Measurements from ENCODE around the gene CRYBG1.

CRYBG1 gene

GRCh38 chr6:106360410-106360988 lies at the start of gene CRYBG1:
Gene CRYBG1 (plus strand): TSS chr6:106360717. CDS start chr6:106360909, 192 bp downstream.
- DNase-seq: peak; percentile 59

- DNase-seq: peak; percentile 16
These were observed 44.6 kb upstream of the CRYBG1 start for GRCh38 chr6:106315765-106316374.

GRCh38 chr6:106316375-106316766 lies 44.1 kb upstream of the CRYBG1 start:
- DNase-seq: peak; percentile 46

GRCh38 chr6:106318061-106318460 lies 42.5 kb upstream of the CRYBG1 start:
- DNase-seq: no peak

DNA sequence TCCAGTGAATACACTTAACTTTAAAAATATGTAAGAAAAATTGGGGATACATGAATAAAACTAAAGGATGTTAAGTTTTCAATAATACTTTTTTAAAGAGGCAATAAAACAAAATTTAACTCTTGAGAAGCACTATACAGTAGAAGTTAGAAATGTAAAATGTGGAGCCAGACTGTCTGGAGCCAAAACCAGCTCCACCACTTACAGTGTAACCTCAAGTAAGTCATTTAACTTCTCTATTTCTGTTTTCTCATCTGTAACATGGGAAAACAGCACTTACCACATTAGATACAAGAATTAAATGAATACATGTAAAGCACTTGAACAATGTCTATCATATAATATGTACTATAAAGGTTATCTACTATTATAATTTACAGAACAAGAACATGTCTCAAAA lies 41.7 kb upstream of the CRYBG1 start:
- DNase-seq: no peak

DNA sequence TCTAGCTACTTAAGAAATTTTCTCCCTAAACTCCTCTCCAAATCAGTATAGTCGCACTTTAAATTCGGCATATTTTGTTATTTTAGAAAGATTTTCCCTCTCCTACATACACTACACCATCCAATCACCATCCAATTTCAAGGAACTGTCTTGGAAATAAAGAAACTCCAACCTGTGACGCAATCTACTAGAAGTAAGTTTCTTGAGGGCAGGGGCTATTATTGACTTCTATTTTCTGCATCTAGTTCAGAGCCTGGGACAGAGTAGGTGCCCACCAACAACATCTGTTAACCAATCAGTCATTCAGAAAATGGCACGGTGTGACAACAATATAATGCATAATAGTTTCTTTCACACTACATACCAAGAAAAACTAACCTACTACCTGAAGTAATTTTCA lies 38.6 kb upstream of the CRYBG1 start:
- no peak for DNase-seq

- DNase-seq: no peak
These were observed 35.7 kb upstream of the CRYBG1 start for GRCh38 chr6:106324726-106325335.

- peak; percentile 100 for DNase-seq
These were observed 35.0 kb upstream of the CRYBG1 start, which contains the start of gene ATG5 for GRCh38 chr6:106325336-106326178. Gene ATG5 (minus strand): TSS chr6:106325760. CDS start chr6:106316208, 9,552 bp downstream.

DNA sequence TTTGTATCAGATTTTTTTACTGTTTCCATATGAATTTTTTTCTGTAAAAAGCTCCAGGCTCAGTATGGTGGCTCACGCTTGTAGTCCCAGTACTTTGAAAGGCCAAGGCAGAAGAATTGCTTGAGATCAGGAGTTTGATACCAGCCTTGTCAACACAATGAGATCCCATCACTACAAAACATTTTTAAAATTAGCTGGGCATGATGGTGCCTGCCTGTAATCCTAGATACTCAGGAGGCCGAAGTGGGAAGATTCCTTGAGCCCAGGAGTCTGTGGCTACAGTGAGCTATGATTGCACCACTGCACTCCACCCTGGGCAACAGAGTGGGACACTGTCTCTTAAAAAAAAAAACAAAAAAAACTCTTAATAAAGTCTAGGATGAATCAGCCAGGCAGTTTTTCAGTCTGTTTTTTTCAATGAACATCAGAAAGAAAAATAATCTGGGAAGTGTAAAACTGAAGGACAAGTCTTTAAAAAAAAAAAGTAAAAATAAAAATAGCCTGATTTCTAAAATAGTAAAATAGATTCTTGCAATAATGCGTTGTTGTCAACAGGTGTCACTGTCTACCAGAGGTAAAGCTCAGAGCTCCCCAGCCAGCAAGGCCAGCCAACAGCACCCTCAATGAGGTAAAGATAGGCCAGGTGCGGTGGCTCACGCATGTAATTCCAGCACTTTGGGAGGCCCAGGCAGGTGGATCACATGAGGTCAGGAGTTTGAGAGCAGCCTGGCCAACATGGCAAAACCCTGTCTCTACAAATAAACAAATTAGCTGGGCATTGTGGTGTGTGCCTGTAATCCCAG lies 25.7 kb upstream of the CRYBG1 start:
- peak; percentile 64 for DNase-seq

- peak; percentile 65 for DNase-seq
These were observed 21.0 kb upstream of the CRYBG1 start for GRCh38 chr6:106339334-106340029.

DNA sequence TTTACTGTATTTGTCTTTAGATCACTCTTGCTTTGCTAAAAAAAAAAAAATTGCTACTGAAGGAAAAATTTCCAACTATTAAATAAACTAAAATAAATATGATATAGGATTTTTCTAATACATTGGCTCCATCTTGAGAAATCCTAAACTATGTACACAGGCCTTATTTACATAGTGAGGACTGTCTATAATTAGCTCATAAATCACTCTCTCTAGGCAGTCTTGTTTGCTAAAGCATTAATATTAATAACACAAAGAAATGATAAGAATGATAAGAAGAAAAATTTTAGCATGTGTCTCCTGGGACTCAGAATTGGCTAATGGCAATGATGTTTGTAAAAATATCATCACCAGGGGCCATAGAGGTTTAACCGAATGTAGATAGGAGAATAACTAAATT lies 13.3 kb upstream of the CRYBG1 start:
- DNase-seq: no peak

GRCh38 chr6:106356378-106356777 lies 4.1 kb upstream of the CRYBG1 start:
- no peak for DNase-seq

- no peak for DNase-seq
These were observed 533 bp upstream of the CRYBG1 start for GRCh38 chr6:106359959-106360409.

DNA sequence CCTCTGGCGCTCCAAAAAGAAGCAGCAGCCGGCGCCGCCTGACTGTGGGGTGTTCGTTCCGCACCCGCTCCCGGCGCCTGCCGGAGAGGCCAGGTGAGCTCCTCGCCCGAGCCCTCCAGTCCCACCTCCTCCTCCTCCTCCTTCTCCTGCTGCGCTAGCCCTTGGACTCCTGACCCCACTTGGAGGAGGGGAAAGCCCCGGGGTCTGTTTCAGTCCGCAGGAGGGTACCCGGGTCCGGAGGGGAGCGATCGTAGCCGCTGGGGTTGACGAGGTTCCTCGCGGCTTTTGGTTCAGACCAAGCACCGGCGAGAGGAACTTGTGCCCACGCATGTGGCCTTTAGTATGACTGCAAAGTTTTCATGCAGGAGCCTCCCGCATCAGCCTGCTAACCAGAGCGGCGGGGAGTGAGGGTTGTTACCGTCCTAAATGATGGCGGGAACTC lies 493 bp downstream of the CRYBG1 start:
- no peak for DNase-seq

- DNase-seq: no peak
These were observed 3.1 kb downstream of the CRYBG1 start for GRCh38 chr6:106363401-106364138.

- DNase-seq: no peak
These were observed 9.2 kb downstream of the CRYBG1 start for GRCh38 chr6:106369739-106370138.

DNA sequence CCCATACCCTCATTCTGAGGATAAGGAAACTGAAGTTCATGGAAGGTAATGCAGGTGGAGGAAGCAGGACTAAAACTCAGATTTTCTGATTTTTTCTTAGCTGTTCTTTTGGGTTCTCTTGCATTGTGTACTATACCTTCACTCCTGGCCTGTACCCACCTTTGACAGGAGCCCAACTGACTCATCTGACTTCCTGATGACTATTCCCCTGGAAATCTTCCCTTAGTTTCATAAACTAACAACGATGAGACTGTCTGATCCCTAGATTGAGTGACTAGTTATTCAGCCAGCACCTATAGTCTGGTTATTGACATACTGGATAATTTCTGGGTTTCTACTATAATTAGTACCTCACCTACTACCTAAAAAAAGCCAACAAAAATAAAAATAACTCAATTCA lies 10.1 kb downstream of the CRYBG1 start:
- no peak for DNase-seq

DNA sequence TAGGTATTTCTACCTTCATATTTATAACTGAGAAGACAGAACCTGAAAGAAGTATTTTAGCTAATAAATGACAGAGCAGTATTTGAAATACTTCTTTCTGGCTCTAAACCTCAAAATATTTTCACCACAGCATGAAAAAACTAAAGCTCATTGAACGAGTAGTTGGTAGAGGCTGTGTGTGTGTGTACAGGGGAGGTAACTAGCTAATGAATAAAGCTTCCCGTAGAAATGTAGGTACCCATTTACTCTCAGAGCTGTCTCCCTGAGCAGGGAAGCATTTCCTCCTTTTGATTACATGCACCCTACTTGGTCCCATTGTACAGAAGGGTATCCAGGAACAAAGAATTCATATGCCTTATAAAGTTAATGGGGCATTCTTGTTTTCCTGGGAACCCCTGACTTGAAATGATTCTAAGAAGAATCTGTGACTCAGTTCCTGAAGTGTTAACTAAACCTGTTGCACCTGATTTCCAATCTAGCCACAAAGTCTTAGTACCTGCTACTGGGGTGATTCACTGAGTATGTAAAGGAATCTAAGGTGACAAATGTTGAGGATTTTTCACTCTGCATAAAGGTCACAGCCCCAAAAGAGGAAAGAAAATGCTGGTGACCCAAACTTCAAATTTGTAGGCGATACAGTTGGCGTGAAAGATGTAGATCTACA lies 12.5 kb downstream of the CRYBG1 start:
- DNase-seq: peak; percentile 14

DNA sequence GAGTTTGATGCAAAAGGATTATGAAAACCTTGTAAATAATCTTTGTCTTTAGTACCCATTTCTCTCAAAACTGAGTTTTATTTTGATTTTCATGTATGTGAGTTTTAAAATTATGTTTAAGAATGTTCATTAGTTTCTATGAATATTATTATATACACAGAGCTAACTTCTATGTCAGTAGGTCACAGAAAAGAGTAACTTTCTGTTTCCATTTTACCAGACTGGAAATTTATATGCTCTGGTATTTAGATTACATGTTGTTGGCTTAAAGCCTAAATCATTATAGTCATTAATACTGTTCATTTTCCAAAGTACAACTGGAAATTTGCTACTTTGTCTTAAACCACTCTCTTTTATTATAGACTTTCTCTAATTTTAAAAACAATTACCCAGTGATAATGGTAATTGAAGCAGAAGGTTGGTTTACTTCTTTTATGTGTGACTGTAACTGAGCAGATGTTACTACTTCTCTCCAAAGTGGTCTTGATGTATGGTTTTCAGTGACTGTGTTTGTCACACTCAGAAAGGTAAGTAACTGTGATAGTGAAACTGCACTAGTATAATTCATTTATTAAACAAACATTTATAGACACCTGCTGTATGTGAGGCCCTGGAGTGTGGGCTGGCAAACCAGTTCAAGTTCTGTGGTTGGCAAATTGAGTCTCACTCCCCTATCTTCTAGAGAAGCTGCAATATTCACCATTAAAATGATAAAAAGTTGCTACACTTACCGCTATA lies 13.2 kb downstream of the CRYBG1 start:
- DNase-seq: no peak

- no peak for DNase-seq
These were observed 16.6 kb downstream of the CRYBG1 start for GRCh38 chr6:106377061-106377540.
